Vagina (tissue), 2 donors: ENCODE measurements around the gene OR6X1. TPM values are rescaled to one million over a fixed set of nuclear protein-coding genes. Genes with fewer than 3 reads are reported as not detected.
"Not testable (repeated sequence)": the region's sequence is repeated elsewhere in the genome, so short reads cannot be mapped to it uniquely, and the experiment has no call there.

Experiments used
- DNase-seq, 2 donors: peaks; one replicate each; pipeline ENCODE4 v3.0.0-alpha.2; 2017; ENCODE audit errors: extremely low spot score in 2 of 2
- H3K27ac ChIP-seq: fragments of 200-600 bp; sonication (generic); one replicate; pipeline ENCODE4 v1.5.1; 2019
- H3K27me3 ChIP-seq: fragments of 200-600 bp; sonication (generic); one replicate; pipeline ENCODE4 v1.5.1; 2019
- H3K36me3 ChIP-seq, 2 donors: fragments of 200-600 bp; sonication (generic); one replicate each; pipeline ENCODE4 v1.5.1; 2017 to 2019
- H3K4me1 ChIP-seq: fragments of 200-600 bp; sonication (generic); one replicate; pipeline ENCODE4 v1.5.1; 2019
- H3K4me3 ChIP-seq, 2 donors: fragments of 200-600 bp; sonication (generic); 1 replicate in 1 of 2; 2 replicates in 1 of 2; pipeline ENCODE4 v1.5.1; 2016 to 2019
- H3K9me3 ChIP-seq: fragments of 200-600 bp; sonication (generic); one replicate; pipeline ENCODE4 v1.5.1; 2019
- POLR2A ChIP-seq, 2 donors: fragments of 450-650 bp; IDR thresholded peaks; one replicate each; pipeline ENCODE4 v1.6.1; 2017; ENCODE audit warnings: antibody characterized with exemption in 2 of 2, mild to moderate bottlenecking in 2 of 2, moderate library complexity in 2 of 2
- POLR2AphosphoS5 ChIP-seq, 2 donors: sonication (generic); formaldehyde crosslinking; IDR thresholded peaks; one replicate each; pipeline ENCODE4 v1.9.0; 2017; ENCODE audit warnings: antibody characterized with exemption in 2 of 2, mild to moderate bottlenecking in 2 of 2, low read depth in 1 of 2; ENCODE audit not compliant: insufficient read depth in 1 of 2
- intact Hi-C: fragments of 100-400 bp; cut with DNase I; formaldehyde crosslinking; loops from one replicate; pipeline ENCODE4 v1.15.1; 2023
- total RNA-seq: library from RNA; depleted of rRNA; stranded (reverse); fragments of >200 nt; gene quantifications from one replicate; pipeline ENCODE4 v1.2.3, GENCODE V29; 2016
- TF ChIP-seq, protein P1 (sequence below), 3 experiments: fragments of 450-650 bp in 2 of 3; fragments of 200-600 bp in 1 of 3; sonication (generic) in 1 of 3; IDR thresholded peaks; one replicate each; pipeline ENCODE4 v1.5.1; 2017 to 2019; ENCODE audit warnings: antibody characterized with exemption in 3 of 3, mild to moderate bottlenecking in 2 of 3, moderate library complexity in 2 of 3

OR6X1 gene
- total RNA-seq, 1 donor from 2014 or later, result not detected

DNA sequence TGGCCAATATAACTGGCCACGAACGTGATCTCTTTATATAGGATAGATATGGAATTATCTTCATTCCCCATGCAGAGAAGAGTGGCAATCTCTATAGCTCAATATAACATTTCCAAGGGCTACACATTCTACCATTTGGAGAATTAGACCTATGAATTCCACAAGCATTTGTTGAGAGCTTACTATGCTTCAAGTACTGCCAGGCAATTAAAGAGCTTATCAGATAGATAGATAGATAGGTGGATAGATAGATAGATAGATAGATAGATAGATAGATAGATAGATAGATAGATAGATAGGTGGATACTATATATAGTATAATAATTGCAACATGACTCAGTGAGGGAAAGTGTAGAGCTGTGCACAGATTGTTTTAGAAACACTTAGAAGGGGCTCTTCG lies 1.5 kb upstream of the OR6X1 start:
- H3K27me3 ChIP-seq, result no peaks in the 10 kb centered on the region
- H3K36me3 ChIP-seq, result no peaks in the 10 kb centered on the region
- TF ChIP-seq POLR2A (IDR thresholded peaks at IDR 0.05) (no peak), POLR2AphosphoS5 (IDR thresholded peaks at IDR 0.05; ENCODE audit: insufficient read depth in 1 of 2, low read depth in 1 of 2) (no peak)
- TF ChIP-seq, protein P1, sequence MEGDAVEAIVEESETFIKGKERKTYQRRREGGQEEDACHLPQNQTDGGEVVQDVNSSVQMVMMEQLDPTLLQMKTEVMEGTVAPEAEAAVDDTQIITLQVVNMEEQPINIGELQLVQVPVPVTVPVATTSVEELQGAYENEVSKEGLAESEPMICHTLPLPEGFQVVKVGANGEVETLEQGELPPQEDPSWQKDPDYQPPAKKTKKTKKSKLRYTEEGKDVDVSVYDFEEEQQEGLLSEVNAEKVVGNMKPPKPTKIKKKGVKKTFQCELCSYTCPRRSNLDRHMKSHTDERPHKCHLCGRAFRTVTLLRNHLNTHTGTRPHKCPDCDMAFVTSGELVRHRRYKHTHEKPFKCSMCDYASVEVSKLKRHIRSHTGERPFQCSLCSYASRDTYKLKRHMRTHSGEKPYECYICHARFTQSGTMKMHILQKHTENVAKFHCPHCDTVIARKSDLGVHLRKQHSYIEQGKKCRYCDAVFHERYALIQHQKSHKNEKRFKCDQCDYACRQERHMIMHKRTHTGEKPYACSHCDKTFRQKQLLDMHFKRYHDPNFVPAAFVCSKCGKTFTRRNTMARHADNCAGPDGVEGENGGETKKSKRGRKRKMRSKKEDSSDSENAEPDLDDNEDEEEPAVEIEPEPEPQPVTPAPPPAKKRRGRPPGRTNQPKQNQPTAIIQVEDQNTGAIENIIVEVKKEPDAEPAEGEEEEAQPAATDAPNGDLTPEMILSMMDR (IDR thresholded peaks at IDR 0.05), result no peak
- intact Hi-C loops, result no loop called here
- H3K4me1 ChIP-seq, result no peaks in the 10 kb centered on the region
- H3K27ac ChIP-seq, result no peak overlapping the region
- no peak overlapping the region for H3K4me3 ChIP-seq
- H3K9me3 ChIP-seq, result no peaks in the 10 kb centered on the region
- DNase-seq, result no peak

DNA sequence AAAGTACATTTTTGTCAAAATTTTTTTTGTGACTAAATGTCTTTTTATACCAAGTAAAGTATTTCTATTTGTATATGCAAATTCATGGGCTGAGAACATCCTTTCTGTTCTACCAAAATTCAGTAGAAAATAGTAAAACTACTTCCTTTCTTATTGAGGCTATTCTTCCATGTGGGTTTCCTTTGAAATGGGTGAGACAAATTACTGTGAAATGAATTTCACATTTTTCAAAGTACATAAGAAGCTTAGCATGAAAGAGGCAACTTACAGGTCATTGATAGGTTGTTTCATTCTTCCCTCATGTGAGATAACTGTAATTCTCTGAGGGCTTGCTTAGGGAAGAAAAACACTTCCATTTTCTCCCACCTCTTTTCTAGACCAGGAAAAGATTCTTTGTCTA lies 1.0 kb upstream of the OR6X1 start:
- Histone ChIP-seq H3K9me3 (no peaks in the 10 kb centered on the region), H3K27me3 (no peaks in the 10 kb centered on the region), H3K27ac (no peak overlapping the region), H3K4me1 (no peaks in the 10 kb centered on the region), H3K4me3 (no peak overlapping the region), H3K36me3 (no peaks in the 10 kb centered on the region)
- intact Hi-C loops, result no loop called here
- no peak for DNase-seq
- no peak for TF ChIP-seq POLR2A (IDR thresholded peaks at IDR 0.05)
- TF ChIP-seq POLR2AphosphoS5 (IDR thresholded peaks at IDR 0.05; ENCODE audit: insufficient read depth in 1 of 2, low read depth in 1 of 2), result no peak
- TF ChIP-seq, protein P1 (IDR thresholded peaks at IDR 0.05), result no peak

GRCh38 chr11:123753110-123753509 lies 1.2 kb downstream of the OR6X1 start:
- TF ChIP-seq POLR2A (IDR thresholded peaks at IDR 0.05), result no peak
- H3K36me3 ChIP-seq, result no peaks in the 10 kb centered on the region
- no peak overlapping the region for H3K4me3 ChIP-seq
- intact Hi-C loops, result no loop called here
- H3K4me1 ChIP-seq, result no peaks in the 10 kb centered on the region
- H3K9me3 ChIP-seq, result no peaks in the 10 kb centered on the region
- no peak for DNase-seq
- no peaks in the 10 kb centered on the region for H3K27me3 ChIP-seq
- no peak overlapping the region for H3K27ac ChIP-seq

GRCh38 chr11:123751781-123752180 lies 2.5 kb downstream of the OR6X1 start:
- Histone ChIP-seq H3K27me3 (no peaks in the 10 kb centered on the region), H3K9me3 (no peaks in the 10 kb centered on the region), H3K27ac (no peak overlapping the region), H3K4me1 (no peaks in the 10 kb centered on the region), H3K4me3 (no peak overlapping the region), H3K36me3 (no peaks in the 10 kb centered on the region)
- intact Hi-C loops, result no loop called here
- no peak for DNase-seq
- TF ChIP-seq POLR2AphosphoS5 (IDR thresholded peaks at IDR 0.05; ENCODE audit: insufficient read depth in 1 of 2, low read depth in 1 of 2) (no peak), POLR2A (IDR thresholded peaks at IDR 0.05) (no peak)
- TF ChIP-seq, protein P1 (IDR thresholded peaks at IDR 0.05), result no peak

DNA sequence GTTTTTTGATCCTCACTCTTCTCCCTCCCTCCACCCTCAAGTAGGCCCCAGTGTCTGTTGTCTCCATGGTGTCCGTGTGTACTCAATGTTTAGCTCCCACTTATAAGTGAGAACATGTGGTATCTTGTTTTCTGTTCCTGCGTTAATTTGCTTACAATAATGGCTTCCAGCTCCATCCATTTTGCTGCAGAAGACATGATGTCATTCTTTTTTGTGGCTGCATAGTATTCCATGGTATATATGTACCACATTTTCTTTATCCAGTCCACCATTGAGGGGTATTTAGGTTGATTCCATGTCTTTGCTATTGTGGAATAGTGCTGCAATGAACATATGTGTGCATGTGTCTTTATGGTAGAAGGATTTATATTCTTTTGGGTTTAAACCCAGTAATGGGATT lies 6.0 kb downstream of the OR6X1 start:
- H3K4me1 ChIP-seq, H3K4me3 ChIP-seq, intact Hi-C loops, H3K36me3 ChIP-seq, H3K27me3 ChIP-seq, H3K27ac ChIP-seq, DNase-seq, H3K9me3 ChIP-seq: not testable (repeated sequence)

DNA sequence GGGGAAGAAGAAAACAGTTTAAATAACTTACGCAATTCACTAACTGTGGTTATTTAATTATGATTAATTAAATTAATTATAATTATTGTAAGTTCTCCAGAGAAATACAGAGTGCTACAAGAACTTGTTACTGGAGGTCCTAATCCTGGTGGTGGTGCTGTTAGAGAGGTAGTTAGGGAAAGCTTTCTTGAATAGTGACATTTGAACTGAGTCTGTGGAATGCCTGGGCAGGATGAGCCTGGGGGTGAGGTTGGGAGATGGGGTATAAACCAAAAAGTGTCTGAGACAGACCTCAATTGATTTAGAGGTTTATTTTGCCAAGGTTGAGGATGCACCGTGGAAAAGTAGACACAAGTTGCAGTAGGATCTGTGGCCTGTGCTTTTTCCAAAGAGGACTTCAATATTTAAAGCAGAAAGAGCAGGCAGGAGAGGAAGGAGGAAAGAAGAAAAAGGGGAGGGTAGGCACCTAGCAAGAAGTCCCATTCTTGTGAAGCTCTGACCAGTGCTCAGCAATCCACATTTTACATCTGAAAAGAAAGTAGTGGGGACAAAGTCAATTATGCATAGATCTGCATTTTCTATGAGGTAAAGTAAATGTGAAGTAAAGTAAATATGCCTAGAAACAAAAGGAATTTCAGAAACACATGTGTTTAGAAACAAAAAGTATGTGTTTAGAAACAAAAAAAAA lies 8.4 kb downstream of the OR6X1 start:
- Histone ChIP-seq H3K36me3 (no peaks in the 10 kb centered on the region), H3K27me3 (no peaks in the 10 kb centered on the region), H3K4me1 (peaks cover 10% of the 10 kb centered on the region), H3K4me3 (no peak overlapping the region), H3K27ac (no peak overlapping the region), H3K9me3 (no peaks in the 10 kb centered on the region)
- intact Hi-C loops, result no loop called here
- TF ChIP-seq, protein P1 (IDR thresholded peaks at IDR 0.05), result no peak
- no peak for TF ChIP-seq POLR2A (IDR thresholded peaks at IDR 0.05)
- TF ChIP-seq POLR2AphosphoS5 (IDR thresholded peaks at IDR 0.05; ENCODE audit: insufficient read depth in 1 of 2, low read depth in 1 of 2), result no peak
- no peak for DNase-seq
